ENCODE results near the gene CIT. TPM values are rescaled to one million over a fixed set of nuclear protein-coding genes. Genes with fewer than 3 reads are reported as not detected.

Gene CIT
- total RNA-seq, 6 experiments from 2014 or later = 1.8 to 12.8 (median 3.3) TPM

GRCh38 chr12:119664642-119665041 lies 212.5 kb downstream of the CIT start:
- 40% methylated on average over 1 of the region's 1 CpG for WGBS (ENCODE audit: insufficient coverage, low coverage, low lambda C conversion rate, missing lambda C conversion rate)
- peaks cover 0 to 26% (median 3%) of the 10 kb centered on the region in 4 donors for H3K4me1 ChIP-seq
- no peak for TF ChIP-seq POLR2A (IDR thresholded peaks at IDR 0.05)
- no peak for TF ChIP-seq CTCF (IDR thresholded peaks at IDR 0.05)
- peak in 3 of 4 donors; percentile 2 to 60 (median 9) for ATAC-seq
- peak overlapping the region in 2 of 3 donors; percentile 12 to 49 for H3K27ac ChIP-seq
- intact Hi-C loops (cut with DNase I) = loop anchor here (10.0 kb wide), 1 partner anchor 120 kb away; no protein-coding TSS in a partner anchor
- no peaks in the 10 kb centered on the region for H3K27me3 ChIP-seq
- no peaks in the 10 kb centered on the region for H3K9me3 ChIP-seq
- H3K4me3 ChIP-seq = no peak overlapping the region
- peak in 1 of 3 donors; percentile 62 for DNase-seq
- no peaks in the 10 kb centered on the region for H3K36me3 ChIP-seq

- 39% methylated on average over 4 of the region's 4 CpGs for WGBS (ENCODE audit: insufficient coverage, low coverage, low lambda C conversion rate, missing lambda C conversion rate)
- Histone ChIP-seq H3K9me3 (no peaks in the 10 kb centered on the region), H3K36me3 (no peaks in the 10 kb centered on the region), H3K27ac (no peak overlapping the region), H3K27me3 (no peaks in the 10 kb centered on the region), H3K4me1 (peaks cover 0 to 8% (median 0%) of the 10 kb centered on the region in 4 donors), H3K4me3 (no peak overlapping the region)
- TF ChIP-seq CTCF (IDR thresholded peaks at IDR 0.05) (no peak), POLR2A (IDR thresholded peaks at IDR 0.05) (no peak)
- ATAC-seq = no peak
- intact Hi-C loops (cut with DNase I) = loop anchor here (10.0 kb wide), 1 partner anchor 123 kb away; no protein-coding TSS in a partner anchor
- DNase-seq = no peak
Observed at GRCh38 chr12:119661882-119662281, 215.2 kb downstream of the CIT start.

GRCh38 chr12:119660076-119660475 lies 217.0 kb downstream of the CIT start:
- ATAC-seq = no peak

GRCh38 chr12:119659289-119659897 lies 217.7 kb downstream of the CIT start:
- no peak for TF ChIP-seq POLR2A (IDR thresholded peaks at IDR 0.05)
- peak; percentile 74 to 95 (median 92) for TF ChIP-seq CTCF (IDR thresholded peaks at IDR 0.05)
- DNase-seq (no peak), ATAC-seq (peak; percentile 60 to 76 (median 74))
- Histone ChIP-seq H3K36me3 (no peaks in the 10 kb centered on the region), H3K4me1 (no peaks in the 10 kb centered on the region), H3K9me3 (no peaks in the 10 kb centered on the region), H3K4me3 (no peak overlapping the region), H3K27ac (no peak overlapping the region), H3K27me3 (no peaks in the 10 kb centered on the region)
- intact Hi-C loops (cut with DNase I) = no loop called here
- WGBS (ENCODE audit: insufficient coverage, low coverage, low lambda C conversion rate, missing lambda C conversion rate) = 21% methylated on average over 6 of the region's 6 CpGs

More at GRCh38 chr12:119660076-119660475, 217.0 kb downstream of the CIT start:
- Histone ChIP-seq H3K27me3 (no peaks in the 10 kb centered on the region), H3K9me3 (no peaks in the 10 kb centered on the region), H3K36me3 (no peaks in the 10 kb centered on the region), H3K4me3 (no peak overlapping the region), H3K4me1 (peaks cover 0 to 3% (median 0%) of the 10 kb centered on the region in 4 donors), H3K27ac (no peak overlapping the region)
- no peak for TF ChIP-seq CTCF (IDR thresholded peaks at IDR 0.05)
- no peak for TF ChIP-seq POLR2A (IDR thresholded peaks at IDR 0.05)
- DNase-seq = no peak
- WGBS (ENCODE audit: insufficient coverage, low coverage, low lambda C conversion rate, missing lambda C conversion rate) = 70% methylated on average over 5 of the region's 5 CpGs
- intact Hi-C loops (cut with DNase I) = loop anchor here (10.0 kb wide), 1 partner anchor 125 kb away; no protein-coding TSS in a partner anchor
